Glomerular visceral epithelial cell (primary cell): ENCODE results near the gene OTOP2.
"Not testable (repeated sequence)": the region's sequence is repeated elsewhere in the genome, so short reads cannot be mapped to it uniquely, and the experiment has no call there.

Experiments used
- DNase-seq: peaks from one replicate; pipeline ENCODE4 v3.0.0-alpha.2; 2016; ENCODE audit errors: extremely low spot score

The OTOP2 gene

GRCh38 chr17:74901353-74902135 lies 22.5 kb upstream of the OTOP2 start:
- no peak for DNase-seq

- no peak for DNase-seq
Observed at GRCh38 chr17:74903034-74903433, 21.0 kb upstream of the OTOP2 start.

DNA sequence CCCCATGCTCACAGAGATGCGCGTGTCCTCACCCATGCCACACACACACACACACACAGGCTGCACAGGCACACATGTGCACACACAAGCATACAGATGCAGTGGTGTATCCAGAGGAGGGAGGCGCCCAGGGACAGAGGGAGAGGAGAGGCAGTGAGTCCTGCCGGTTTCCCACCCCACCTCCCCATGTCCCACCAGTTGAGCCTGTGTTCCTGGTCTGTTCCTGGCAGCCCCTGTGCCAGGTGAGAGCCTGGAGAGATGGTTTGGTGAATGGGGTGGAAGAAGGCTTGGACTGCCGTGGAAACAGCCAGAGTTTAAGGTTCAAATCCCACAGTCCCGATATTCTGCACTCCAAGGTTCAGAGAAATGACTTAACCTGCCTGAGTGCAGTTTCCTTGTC lies 20.4 kb upstream of the OTOP2 start:
- DNase-seq = no peak

DNA sequence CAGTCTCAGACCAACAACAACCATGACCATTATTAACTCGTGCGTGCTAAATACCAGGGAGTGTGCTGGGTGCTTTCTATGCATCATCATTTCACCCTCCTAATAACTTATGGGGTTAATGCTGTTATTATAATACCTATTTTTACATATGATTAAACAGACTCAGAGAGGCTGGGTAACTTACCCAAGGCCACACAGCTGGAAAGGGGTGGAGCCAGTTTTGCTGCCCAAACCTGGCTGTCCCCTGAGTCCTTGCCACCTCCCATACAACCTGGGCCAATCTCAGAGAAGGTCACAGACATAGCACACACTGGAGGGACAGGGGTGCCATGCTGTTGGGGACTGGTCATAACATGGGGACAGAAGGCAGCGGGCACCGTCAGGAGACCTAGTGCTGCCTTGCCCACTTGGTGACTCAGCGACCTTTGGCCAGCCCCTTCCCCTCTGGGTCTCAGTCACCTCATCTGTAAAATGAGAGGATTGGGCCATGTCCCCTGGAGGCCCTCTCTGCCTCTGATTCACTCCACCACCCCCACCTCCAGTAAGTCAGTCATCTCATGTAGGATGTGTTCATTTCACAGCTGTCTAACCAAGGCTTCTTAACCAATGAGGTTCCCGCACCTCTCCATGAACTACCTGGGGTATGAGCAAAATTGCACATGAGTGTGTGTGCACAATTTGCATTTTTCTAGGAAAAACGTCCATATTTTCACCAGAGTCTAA lies 19.2 kb upstream of the OTOP2 start:
- no peak for DNase-seq

DNA sequence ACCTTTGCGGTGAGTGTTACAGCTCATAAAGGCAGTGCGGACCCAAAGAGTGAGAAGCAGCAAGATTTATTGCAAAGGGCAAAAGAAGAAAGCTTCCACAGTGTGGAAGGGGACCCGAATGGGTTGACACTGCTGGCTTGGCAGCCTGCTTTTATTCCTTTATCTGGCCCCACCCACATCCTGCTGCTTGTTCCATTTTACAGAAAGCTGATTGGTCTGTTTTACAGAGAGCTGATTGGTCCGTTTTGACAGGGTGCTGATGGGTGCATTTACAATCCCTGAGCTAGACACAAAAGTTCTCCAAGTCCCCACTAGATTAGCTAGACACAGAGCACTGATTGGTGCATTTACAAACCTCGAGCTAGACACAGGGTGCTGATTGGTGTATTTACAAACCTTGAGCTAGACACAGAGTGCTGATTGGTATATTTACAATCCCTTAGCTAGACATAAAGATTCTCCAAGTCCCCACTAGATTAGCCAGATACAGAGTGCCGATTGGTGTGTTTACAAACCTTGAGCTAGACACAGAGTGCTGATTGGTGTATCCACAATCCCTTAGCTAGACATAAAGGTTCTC lies 17.8 kb upstream of the OTOP2 start:
- DNase-seq = not testable (repeated sequence)

- DNase-seq = no peak
Observed at GRCh38 chr17:74907012-74907411, 17.1 kb upstream of the OTOP2 start.

GRCh38 chr17:74909097-74909496 lies 15.0 kb upstream of the OTOP2 start:
- DNase-seq = not testable (repeated sequence)

GRCh38 chr17:74911423-74911822 lies 12.7 kb upstream of the OTOP2 start:
- not testable (repeated sequence) for DNase-seq

- DNase-seq = no peak
Observed at GRCh38 chr17:74916136-74916850, 7.8 kb upstream of the OTOP2 start.

- DNase-seq = no peak
Observed at GRCh38 chr17:74916851-74917199, 7.2 kb upstream of the OTOP2 start.

GRCh38 chr17:74917430-74917829 lies 6.6 kb upstream of the OTOP2 start:
- no peak for DNase-seq

DNA sequence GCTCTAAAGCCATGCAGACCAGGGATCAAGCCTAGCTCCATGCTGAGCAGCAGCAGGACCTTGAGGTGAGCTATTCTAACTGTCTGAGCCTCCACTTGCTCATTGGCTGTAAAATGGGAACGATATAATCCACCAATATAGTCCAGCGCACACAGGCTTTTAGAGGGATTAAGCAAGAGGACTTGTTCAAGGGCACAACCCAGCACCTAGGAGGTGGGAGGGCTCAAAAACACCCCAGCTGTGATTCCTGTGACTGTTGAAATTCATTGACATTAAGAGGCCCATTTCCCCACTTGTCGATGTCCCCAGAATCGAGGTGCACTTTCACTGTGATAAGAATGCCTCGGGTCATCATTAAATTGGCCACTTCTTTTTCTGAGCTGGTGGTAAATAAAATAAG lies 5.2 kb upstream of the OTOP2 start:
- no peak for DNase-seq

- no peak for DNase-seq
Observed at GRCh38 chr17:74919440-74920305, 4.4 kb upstream of the OTOP2 start.

- no peak for DNase-seq
Observed at GRCh38 chr17:74920306-74920620, 3.8 kb upstream of the OTOP2 start.

GRCh38 chr17:74920642-74921025 lies 3.4 kb upstream of the OTOP2 start:
- no peak for DNase-seq

GRCh38 chr17:74921026-74921681 lies 2.9 kb upstream of the OTOP2 start:
- DNase-seq = no peak

DNA sequence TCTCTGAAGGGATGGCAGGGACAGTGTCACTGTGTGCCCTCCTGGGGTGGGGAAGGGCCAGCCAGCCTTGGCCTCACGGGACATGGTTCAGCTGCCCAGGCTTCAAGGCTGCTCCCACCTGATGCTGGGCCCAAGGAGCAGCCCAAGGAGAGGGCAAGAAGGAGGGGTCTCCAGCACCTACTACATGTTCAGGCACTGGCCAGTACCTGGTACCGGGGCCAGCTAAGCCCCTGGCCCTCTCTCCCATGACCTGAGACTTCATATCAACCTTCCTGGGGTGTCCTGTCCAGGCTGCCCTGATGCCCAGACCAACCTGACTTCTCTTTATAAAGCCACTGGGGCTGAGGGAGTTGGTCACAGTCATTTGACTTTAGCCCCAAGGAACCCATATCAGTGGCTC lies 2.3 kb upstream of the OTOP2 start:
- no peak for DNase-seq

DNA sequence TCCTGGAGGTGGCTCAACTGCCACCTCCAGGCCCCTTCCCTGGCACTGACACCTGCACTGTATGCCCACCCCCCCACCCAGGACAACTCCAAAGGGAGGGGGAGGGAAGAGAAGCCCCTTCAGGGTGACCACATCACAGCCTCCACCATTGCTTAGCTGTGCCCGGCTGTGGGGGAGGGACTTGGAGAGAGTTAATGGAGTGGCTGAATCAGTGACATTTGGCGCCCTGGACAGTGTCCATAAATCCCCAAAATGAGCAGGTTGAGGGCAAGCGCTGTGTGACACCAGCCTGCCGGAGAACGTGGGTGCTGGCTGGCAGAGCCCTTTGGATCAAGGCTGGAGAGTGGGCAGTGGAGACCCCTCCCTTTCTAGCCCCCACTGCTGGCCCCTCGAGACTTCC lies 1.9 kb upstream of the OTOP2 start:
- DNase-seq = no peak

DNA sequence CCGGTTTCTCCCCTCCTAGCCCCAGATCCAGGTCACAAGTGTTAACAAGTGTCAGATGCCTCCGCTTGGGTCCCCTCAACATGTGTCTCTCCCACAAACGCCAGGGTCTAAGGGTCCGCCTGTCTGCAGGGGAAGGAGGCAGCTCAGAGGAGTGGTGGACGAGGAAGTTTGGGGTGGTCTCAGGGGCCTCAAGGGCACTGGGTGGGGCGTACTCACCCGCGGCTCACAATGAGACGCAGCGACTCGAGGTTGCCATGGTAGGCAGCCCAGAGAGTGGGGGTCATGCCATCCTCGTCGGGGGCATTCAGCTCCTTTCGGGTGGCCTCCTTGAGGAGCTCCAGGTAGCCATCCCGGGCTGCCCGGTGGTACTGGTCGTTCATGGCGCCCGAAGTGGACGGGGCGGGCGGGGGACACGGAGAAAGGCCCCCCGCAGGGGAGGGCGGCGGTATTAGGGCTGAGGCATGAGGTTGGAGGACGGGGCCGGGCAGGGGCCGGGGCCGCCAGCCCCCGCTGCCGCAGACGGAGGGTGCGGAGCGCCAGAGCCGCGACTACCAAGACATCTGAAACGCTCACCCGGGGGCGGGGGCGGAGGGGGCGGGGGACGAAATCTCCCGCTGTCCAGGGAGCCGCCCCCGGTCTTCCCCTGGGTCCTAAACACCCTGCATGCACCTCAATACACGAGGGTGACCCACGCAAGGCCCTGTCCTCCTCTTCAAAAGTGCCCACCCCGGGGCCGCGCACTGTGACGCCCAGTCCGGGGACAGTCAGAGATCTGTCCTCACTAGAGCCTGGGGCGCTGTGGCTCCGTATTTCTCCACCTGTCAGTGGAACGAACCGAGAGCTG lies 1.2 kb upstream of the OTOP2 start, which contains the start of gene USH1G:
USH1G (minus strand) TSS at position 562 of the 844 bp plus-strand sequence; CDS start at position 380, 182 bp downstream.
- no peak for DNase-seq
